ENCODE measurements around the gene NOTCH1.

NOTCH1 gene

GRCh38 chr9:136502196-136502595, 43.7 kb downstream of the NOTCH1 start:
- DNase-seq: no peak
- TF ChIP-seq GATA1 (IDR thresholded peaks at IDR 0.05; ENCODE audit: low read depth, low read length) (no peak), POLR2A (IDR thresholded peaks at IDR 0.05; ENCODE audit: low read length) (no peak)

- DNase-seq: no peak
- TF ChIP-seq POLR2A (IDR thresholded peaks at IDR 0.05; ENCODE audit: low read length) (no peak), GATA1 (IDR thresholded peaks at IDR 0.05; ENCODE audit: low read depth, low read length) (no peak)
Observed at GRCh38 chr9:136501686-136502085, 44.2 kb downstream of the NOTCH1 start.

GRCh38 chr9:136499935-136500910, 45.6 kb downstream of the NOTCH1 start:
- TF ChIP-seq GATA1 (IDR thresholded peaks at IDR 0.05; ENCODE audit: low read depth, low read length) (no peak), POLR2A (IDR thresholded peaks at IDR 0.05; ENCODE audit: low read length) (no peak)

GRCh38 chr9:136499071-136499934, 46.5 kb downstream of the NOTCH1 start:
- no peak for DNase-seq
- TF ChIP-seq POLR2A (IDR thresholded peaks at IDR 0.05; ENCODE audit: low read length) (no peak), GATA1 (IDR thresholded peaks at IDR 0.05; ENCODE audit: low read depth, low read length) (no peak)

More at GRCh38 chr9:136499935-136500910, 45.6 kb downstream of the NOTCH1 start:
- DNase-seq: no peak

GRCh38 chr9:136497916-136498695, 47.7 kb downstream of the NOTCH1 start:
- TF ChIP-seq POLR2A (IDR thresholded peaks at IDR 0.05; ENCODE audit: low read length) (no peak), GATA1 (IDR thresholded peaks at IDR 0.05; ENCODE audit: low read depth, low read length) (no peak)

GRCh38 chr9:136496801-136497620, 48.8 kb downstream of the NOTCH1 start:
- DNase-seq: no peak
- TF ChIP-seq GATA1 (IDR thresholded peaks at IDR 0.05; ENCODE audit: low read depth, low read length) (no peak), POLR2A (IDR thresholded peaks at IDR 0.05; ENCODE audit: low read length) (no peak)

More at GRCh38 chr9:136497916-136498695, 47.7 kb downstream of the NOTCH1 start:
- DNase-seq: no peak

- no peak for TF ChIP-seq GATA1 (IDR thresholded peaks at IDR 0.05; ENCODE audit: low read depth, low read length)
- TF ChIP-seq POLR2A (IDR thresholded peaks at IDR 0.05; ENCODE audit: low read length): no peak
- DNase-seq: no peak
Observed at GRCh38 chr9:136496181-136496580, 49.7 kb downstream of the NOTCH1 start.

- TF ChIP-seq GATA1 (IDR thresholded peaks at IDR 0.05; ENCODE audit: low read depth, low read length): no peak
- no peak for TF ChIP-seq POLR2A (IDR thresholded peaks at IDR 0.05; ENCODE audit: low read length)
- DNase-seq: no peak
Observed at GRCh38 chr9:136495238-136495800, 50.5 kb downstream of the NOTCH1 start.

GRCh38 chr9:136494531-136495215, 51.2 kb downstream of the NOTCH1 start:
- TF ChIP-seq POLR2A (IDR thresholded peaks at IDR 0.05; ENCODE audit: low read length): no peak
- TF ChIP-seq GATA1 (IDR thresholded peaks at IDR 0.05; ENCODE audit: low read depth, low read length): no peak
- no peak for DNase-seq

- no peak for TF ChIP-seq POLR2A (IDR thresholded peaks at IDR 0.05; ENCODE audit: low read length)
- TF ChIP-seq GATA1 (IDR thresholded peaks at IDR 0.05; ENCODE audit: low read depth, low read length): no peak
- no peak for DNase-seq
Observed at GRCh38 chr9:136494012-136494411, 51.8 kb downstream of the NOTCH1 start.

- no peak for DNase-seq
- no peak for TF ChIP-seq POLR2A (IDR thresholded peaks at IDR 0.05; ENCODE audit: low read length)
- TF ChIP-seq GATA1 (IDR thresholded peaks at IDR 0.05; ENCODE audit: low read depth, low read length): no peak
Observed at GRCh38 chr9:136493567-136493971, 52.3 kb downstream of the NOTCH1 start.

Data from erythroblast (primary cell).